Activated CD8-positive, alpha-beta T cell treated with anti-CD3 and anti-CD28 coated beads for 36 hours (primary cell): ENCODE results near the gene MTSS2. TPM values are rescaled to one million over a fixed set of nuclear protein-coding genes. Genes with fewer than 3 reads are reported as not detected.

ENCODE experiments used
- ATAC-seq: fragments of 200-7000 bp; cut with Tn5 transposase; one replicate; pipeline ENCODE4 v1.10.0; 2021; ENCODE audit warnings: mild to moderate bottlenecking, moderate library complexity
- CTCF ChIA-PET: fragments of 350-600 bp; sonication (Branson Sonifier 250); formaldehyde crosslinking; loops from one replicate; lab custom pipeline; 2021; ENCODE audit warnings: antibody characterized with exemption; lab: Charles Lee
- POLR2A ChIA-PET: fragments of 350-600 bp; sonication (Branson Sonifier 250); formaldehyde crosslinking; loops from one replicate; lab custom pipeline; 2021; ENCODE audit warnings: antibody characterized with exemption; lab: Charles Lee
- DNase-seq: peaks from one replicate; pipeline ENCODE4 v3.0.0-alpha.2; 2020
- H3K27ac Mint-ChIP-seq: one replicate; pipeline ENCODE4 v1.8.0; 2021; ENCODE audit warnings: mild to moderate bottlenecking, mixed read lengths
- H3K27me3 Mint-ChIP-seq: one replicate; pipeline ENCODE4 v1.8.0; 2021; ENCODE audit warnings: mixed read lengths
- H3K36me3 Mint-ChIP-seq: one replicate; pipeline ENCODE4 v1.8.0; 2021; ENCODE audit warnings: low read depth, mixed read lengths
- H3K4me1 Mint-ChIP-seq: one replicate; pipeline ENCODE4 v1.8.0; 2021; ENCODE audit warnings: low read depth, mixed read lengths
- H3K4me3 Mint-ChIP-seq: one replicate; pipeline ENCODE4 v1.8.0; 2021; ENCODE audit warnings: mild to moderate bottlenecking, moderate library complexity, mixed read lengths
- H3K9me3 Mint-ChIP-seq: one replicate; pipeline ENCODE4 v1.8.0; 2021; ENCODE audit warnings: mixed read lengths
- CTCF ChIP-seq: fragments of 200-600 bp; IDR thresholded peaks from one replicate; pipeline ENCODE4 v1.8.0; 2022; ENCODE audit warnings: antibody characterized with exemption, mild to moderate bottlenecking
- intact Hi-C: fragments of 100-400 bp; cut with micrococcal nuclease; formaldehyde crosslinking; loops from one replicate; pipeline ENCODE4 v1.10.0; 2022
- total RNA-seq, 2 experiments: library from RNA; stranded (reverse); gene quantifications; one replicate each; pipeline ENCODE4 v1.2.3, GENCODE V29; 2021

Gene MTSS2
- total RNA-seq, 2 experiments from 2014 or later = 4.4 to 4.6 TPM

DNA sequence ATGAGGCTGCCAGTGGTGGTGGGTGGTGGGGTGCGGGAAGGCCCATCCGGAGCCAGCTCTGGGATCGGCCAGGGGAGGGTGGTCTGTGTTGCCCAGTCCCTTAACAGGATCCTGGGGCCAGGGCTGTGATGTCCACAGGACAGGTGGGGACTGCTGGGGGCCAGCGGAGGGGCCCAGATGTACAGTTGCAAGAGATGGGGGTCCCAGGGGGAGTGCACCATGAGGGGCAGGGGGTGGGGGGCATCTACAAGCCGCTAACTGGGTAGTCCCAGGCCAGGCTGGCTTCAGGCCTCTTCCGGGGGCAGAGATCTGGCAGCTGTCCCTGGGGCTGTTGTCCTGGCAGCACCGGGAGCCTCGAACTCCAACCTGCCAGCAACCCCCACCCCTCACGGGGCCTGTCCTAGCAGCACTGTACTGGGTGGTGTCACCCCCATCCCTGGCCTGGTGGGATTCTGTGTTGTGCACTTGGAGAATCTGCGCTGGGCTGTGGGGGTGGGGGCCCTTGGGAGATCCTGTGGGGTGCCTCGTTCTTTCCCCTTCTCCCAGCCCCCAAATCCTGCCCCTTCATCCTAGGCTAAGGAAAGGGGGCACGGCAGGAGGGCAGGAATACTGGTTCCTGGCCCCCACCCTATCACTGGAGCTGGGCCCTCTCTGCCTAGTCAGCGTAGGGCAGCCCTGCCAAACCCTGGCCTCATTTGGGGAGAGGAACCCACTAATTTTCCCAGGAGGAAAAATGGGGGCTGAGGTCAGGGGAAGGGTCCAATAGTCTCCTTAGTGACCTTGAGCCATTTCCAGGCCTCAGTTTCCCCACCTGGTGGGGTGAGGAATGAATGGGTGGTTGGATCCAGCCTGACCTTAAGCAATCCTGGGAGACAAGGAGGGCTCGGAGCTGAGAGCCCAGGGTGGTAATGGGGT is 1.4 kb downstream of the MTSS2 start:
- CTCF ChIA-PET = interaction anchor here (0.6 to 14.4 kb wide), 2 partner anchors 54 to 86 kb away, joined by 3 to 94 read pairs; no protein-coding TSS in a partner anchor
- TF ChIP-seq CTCF = no peak
- Mint-ChIP-seq H3K27me3 (no peaks in the 10 kb centered on the region), H3K4me1 (peaks cover 6% of the 10 kb centered on the region), H3K9me3 (no peaks in the 10 kb centered on the region), H3K27ac (no peak overlapping the region), H3K4me3 (peak overlapping the region; percentile 68), H3K36me3 (no peaks in the 10 kb centered on the region)
- POLR2A ChIA-PET = interaction anchor here (1.7 kb wide), 1 partner anchor 53 kb away, joined by 4 read pairs; no protein-coding TSS in a partner anchor
- DNase-seq (no peak), ATAC-seq (no peak)
- intact Hi-C loops = loop anchor here (5.0 kb wide), 1 partner anchor 88 kb away; no protein-coding TSS in a partner anchor

DNA sequence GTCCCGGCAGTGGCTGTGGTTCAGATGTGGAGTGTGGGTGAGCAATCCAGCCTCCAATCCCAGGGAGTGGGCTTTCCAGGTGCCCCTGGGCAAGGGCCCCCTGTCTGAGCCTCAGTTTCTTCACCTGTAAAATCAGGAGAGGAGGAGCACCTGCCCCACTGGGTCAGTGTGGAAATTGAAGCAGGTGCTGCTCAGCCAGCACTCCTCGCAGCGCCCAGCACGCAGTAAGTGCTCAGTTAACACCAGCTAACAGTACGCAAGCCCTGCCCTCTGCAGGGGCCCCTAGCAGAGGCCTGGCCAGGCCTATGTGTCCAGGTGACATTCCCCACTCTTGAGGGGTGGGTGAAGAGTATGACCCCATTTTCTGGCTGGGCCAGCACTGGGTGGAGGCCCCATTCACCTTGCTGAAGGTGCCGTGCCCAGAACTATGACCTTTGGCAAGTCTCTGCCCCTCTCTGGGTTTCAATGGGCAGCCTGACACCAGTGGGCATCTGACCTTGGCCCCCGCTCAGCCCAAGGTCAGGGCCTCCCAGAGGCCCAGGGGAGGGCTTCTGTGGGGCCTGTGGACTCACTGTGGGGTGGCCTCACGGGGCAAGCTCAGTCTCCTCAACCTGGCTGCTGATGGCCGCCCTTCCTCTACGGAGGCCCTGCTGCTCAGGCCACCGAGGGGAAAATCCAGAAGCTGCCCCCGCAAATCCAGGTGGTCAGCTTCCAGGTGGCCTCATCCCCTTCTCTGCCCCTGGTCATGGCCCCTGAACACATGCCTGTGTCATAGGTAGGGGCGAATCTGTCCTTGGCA is 2.5 kb downstream of the MTSS2 start:
- no peak for TF ChIP-seq CTCF
- no peak overlapping the region for H3K27ac Mint-ChIP-seq
- H3K9me3 Mint-ChIP-seq = no peaks in the 10 kb centered on the region
- no peak for ATAC-seq
- H3K27me3 Mint-ChIP-seq = no peaks in the 10 kb centered on the region
- H3K36me3 Mint-ChIP-seq = no peaks in the 10 kb centered on the region
- POLR2A ChIA-PET = no interaction called here
- peaks cover 11% of the 10 kb centered on the region for H3K4me1 Mint-ChIP-seq
- CTCF ChIA-PET = interaction anchor here (0.8 to 14.4 kb wide), 2 partner anchors 55 to 87 kb away, joined by 4 to 94 read pairs; no protein-coding TSS in a partner anchor
- intact Hi-C loops = loop anchor here (5.0 kb wide), 1 partner anchor 89 kb away; no protein-coding TSS in a partner anchor
- DNase-seq = no peak
- no peak overlapping the region for H3K4me3 Mint-ChIP-seq

- POLR2A ChIA-PET = no interaction called here
- ATAC-seq (no peak), DNase-seq (no peak)
- no peak for TF ChIP-seq CTCF
- H3K4me1 Mint-ChIP-seq = peaks cover 11% of the 10 kb centered on the region
- no peaks in the 10 kb centered on the region for H3K27me3 Mint-ChIP-seq
- H3K36me3 Mint-ChIP-seq = no peaks in the 10 kb centered on the region
- intact Hi-C loops = loop anchor here (5.0 kb wide), 1 partner anchor 90 kb away; no protein-coding TSS in a partner anchor
- H3K9me3 Mint-ChIP-seq = no peaks in the 10 kb centered on the region
- CTCF ChIA-PET = interaction anchor here (0.8 to 14.4 kb wide), 3 partner anchors 8 to 88 kb away, joined by 3 to 94 read pairs (median 4); no protein-coding TSS in a partner anchor
- H3K27ac Mint-ChIP-seq = no peak overlapping the region
- H3K4me3 Mint-ChIP-seq = no peak overlapping the region
Measured at GRCh38 chr16:70682239-70683145, 3.4 kb downstream of the MTSS2 start.

DNA sequence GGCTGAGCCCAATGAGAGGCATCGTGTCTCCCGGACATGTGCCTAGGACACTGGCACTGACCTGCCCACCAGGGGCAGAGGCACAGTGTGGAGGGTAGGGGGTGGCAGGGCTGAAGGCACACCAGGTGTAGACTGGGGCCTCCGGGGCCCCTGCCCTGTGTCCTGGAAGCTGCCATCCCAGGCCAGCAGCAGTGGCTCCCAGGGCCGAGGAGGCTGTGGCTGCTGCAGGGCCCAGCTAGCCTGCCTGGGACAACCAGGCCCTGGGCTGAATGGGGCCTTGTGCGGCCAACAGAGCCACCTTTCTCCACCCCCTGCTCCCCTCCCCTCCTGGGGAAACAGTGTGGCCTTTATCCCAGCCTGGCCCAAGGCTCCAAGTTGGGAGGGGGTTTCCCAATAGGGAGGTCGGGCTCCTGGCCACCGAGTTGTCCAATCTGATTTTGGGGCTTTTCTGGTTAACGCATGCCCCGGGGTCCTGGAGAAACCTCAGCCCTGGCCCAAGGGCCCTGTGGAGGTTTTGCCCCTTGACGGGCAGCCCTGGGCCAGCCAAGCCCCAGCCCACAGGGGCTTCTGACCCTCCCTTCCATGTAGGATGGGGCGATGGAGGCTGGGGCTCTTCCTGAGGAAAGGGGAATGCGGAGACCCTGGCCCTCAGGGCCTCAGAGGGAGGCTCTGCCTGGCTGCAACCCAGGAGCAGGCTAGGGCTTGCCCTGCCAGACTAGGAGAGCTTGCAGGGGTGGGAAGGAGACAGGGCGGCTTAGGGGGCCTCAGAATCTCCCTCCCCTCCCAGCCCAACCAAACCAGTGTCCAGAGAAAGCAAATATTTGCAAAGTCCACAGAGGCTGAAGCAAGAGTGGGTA is 4.2 kb downstream of the MTSS2 start:
- ATAC-seq = no peak
- intact Hi-C loops = loop anchor here (5.0 kb wide), 1 partner anchor 91 kb away; no protein-coding TSS in a partner anchor
- no peaks in the 10 kb centered on the region for H3K36me3 Mint-ChIP-seq
- H3K4me1 Mint-ChIP-seq = peaks cover 11% of the 10 kb centered on the region
- no peak overlapping the region for H3K27ac Mint-ChIP-seq
- ChIA-PET CTCF (interaction anchor here (1.2 to 14.4 kb wide), 3 partner anchors 9 to 89 kb away, joined by 3 to 94 read pairs (median 6); no protein-coding TSS in a partner anchor), POLR2A (no interaction called here)
- H3K27me3 Mint-ChIP-seq = no peaks in the 10 kb centered on the region
- no peak for TF ChIP-seq CTCF
- no peaks in the 10 kb centered on the region for H3K9me3 Mint-ChIP-seq
- no peak overlapping the region for H3K4me3 Mint-ChIP-seq
- DNase-seq = no peak
